ENCODE measurements around the gene DLG2. TPM values are rescaled to one million over a fixed set of nuclear protein-coding genes. Genes with fewer than 3 reads are reported as not detected.

DLG2 gene
- total RNA-seq, 1 donor from 2014 or later, result 5.1 TPM

- no peaks in the 10 kb centered on the region for H3K9me3 Mint-ChIP-seq (ENCODE audit: unreplicated experiment)
- H3K27ac Mint-ChIP-seq (ENCODE audit: unreplicated experiment), result no peak overlapping the region
- no peaks in the 10 kb centered on the region for H3K36me3 Mint-ChIP-seq (ENCODE audit: low read depth, unreplicated experiment)
- no peak for DNase-seq (ENCODE audit: low spot score)
- no peaks in the 10 kb centered on the region for H3K4me1 Mint-ChIP-seq (ENCODE audit: unreplicated experiment)
- no peak overlapping the region for H3K4me3 Mint-ChIP-seq (ENCODE audit: unreplicated experiment)
- no peaks in the 10 kb centered on the region for H3K27me3 Mint-ChIP-seq (ENCODE audit: unreplicated experiment)
- no peak for TF ChIP-seq CTCF (IDR thresholded peaks at IDR 0.05; ENCODE audit: unreplicated experiment)
Observed at GRCh38 chr11:83583757-83584366, 2043.3 kb downstream of the DLG2 start.

GRCh38 chr11:83574519-83574918, 2052.6 kb downstream of the DLG2 start:
- H3K9me3 Mint-ChIP-seq (ENCODE audit: unreplicated experiment), result no peaks in the 10 kb centered on the region
- TF ChIP-seq CTCF (IDR thresholded peaks at IDR 0.05; ENCODE audit: unreplicated experiment), result no peak
- no peaks in the 10 kb centered on the region for H3K4me1 Mint-ChIP-seq (ENCODE audit: unreplicated experiment)
- H3K4me3 Mint-ChIP-seq (ENCODE audit: unreplicated experiment), result no peak overlapping the region
- no peak overlapping the region for H3K27ac Mint-ChIP-seq (ENCODE audit: unreplicated experiment)
- H3K27me3 Mint-ChIP-seq (ENCODE audit: unreplicated experiment), result peaks cover 2% of the 10 kb centered on the region
- DNase-seq (ENCODE audit: low spot score), result no peak
- H3K36me3 Mint-ChIP-seq (ENCODE audit: low read depth, unreplicated experiment), result no peaks in the 10 kb centered on the region

GRCh38 chr11:83572581-83573496, 2054.3 kb downstream of the DLG2 start:
- TF ChIP-seq CTCF (IDR thresholded peaks at IDR 0.05; ENCODE audit: unreplicated experiment), result no peak
- Mint-ChIP-seq H3K27me3 (ENCODE audit: unreplicated experiment) (peaks cover 5% of the 10 kb centered on the region), H3K9me3 (ENCODE audit: unreplicated experiment) (no peaks in the 10 kb centered on the region), H3K4me1 (ENCODE audit: unreplicated experiment) (no peaks in the 10 kb centered on the region), H3K27ac (ENCODE audit: unreplicated experiment) (no peak overlapping the region), H3K4me3 (ENCODE audit: unreplicated experiment) (no peak overlapping the region), H3K36me3 (ENCODE audit: low read depth, unreplicated experiment) (no peaks in the 10 kb centered on the region)
- DNase-seq (ENCODE audit: low spot score), result no peak

- no peak for TF ChIP-seq CTCF (IDR thresholded peaks at IDR 0.05; ENCODE audit: unreplicated experiment)
- no peak overlapping the region for H3K27ac Mint-ChIP-seq (ENCODE audit: unreplicated experiment)
- no peaks in the 10 kb centered on the region for H3K36me3 Mint-ChIP-seq (ENCODE audit: low read depth, unreplicated experiment)
- DNase-seq (ENCODE audit: low spot score), result no peak
- H3K4me3 Mint-ChIP-seq (ENCODE audit: unreplicated experiment), result no peak overlapping the region
- no peaks in the 10 kb centered on the region for H3K4me1 Mint-ChIP-seq (ENCODE audit: unreplicated experiment)
- no peaks in the 10 kb centered on the region for H3K9me3 Mint-ChIP-seq (ENCODE audit: unreplicated experiment)
- peaks cover 5% of the 10 kb centered on the region for H3K27me3 Mint-ChIP-seq (ENCODE audit: unreplicated experiment)
Observed at GRCh38 chr11:83571302-83571701, 2055.8 kb downstream of the DLG2 start.
